Trophoblast cell (in vitro differentiated cells and primary cell): ENCODE results near the gene SYT5.

ENCODE experiments used
- DNase-seq, 2 donors: peaks; one replicate each; pipeline ENCODE4 v3.0.0-alpha.2; 2016
- H2AFZ ChIP-seq: 2 replicates; pipeline ENCODE4 v1.6.1; 2013; ENCODE audit warnings: low read length, moderate library complexity, mild to moderate bottlenecking; ENCODE audit not compliant: insufficient read depth, poor library complexity
- H2AK5ac ChIP-seq: 2 replicates; pipeline ENCODE4 v1.6.1; 2013; ENCODE audit warnings: mild to moderate bottlenecking, low read length
- H2BK120ac ChIP-seq: 2 replicates; pipeline ENCODE4 v1.6.1; 2013; ENCODE audit warnings: low read length, mild to moderate bottlenecking, moderate library complexity; ENCODE audit not compliant: insufficient read depth, poor library complexity
- H2BK12ac ChIP-seq: 2 replicates; pipeline ENCODE4 v1.6.1; 2013; ENCODE audit warnings: mild to moderate bottlenecking, low read length, moderate library complexity
- H2BK5ac ChIP-seq: 2 replicates; pipeline ENCODE4 v1.6.1; 2013; ENCODE audit warnings: low read length, low read depth, moderate library complexity, mild to moderate bottlenecking; ENCODE audit not compliant: poor library complexity
- H3K14ac ChIP-seq: 2 replicates; pipeline ENCODE4 v1.6.1; 2013; ENCODE audit warnings: mild to moderate bottlenecking, low read length
- H3K18ac ChIP-seq: 2 replicates; pipeline ENCODE4 v1.6.1; 2013; ENCODE audit warnings: mild to moderate bottlenecking, low read length
- H3K23ac ChIP-seq: 2 replicates; pipeline ENCODE4 v1.6.1; 2013; ENCODE audit warnings: low read length
- H3K27ac ChIP-seq: 2 replicates; pipeline ENCODE4 v1.5.1; 2013; ENCODE audit warnings: low read depth, mild to moderate bottlenecking, inconsistent platforms, low read length, moderate library complexity
- H3K27me3 ChIP-seq: 2 replicates; pipeline ENCODE4 v1.6.1; 2013; ENCODE audit warnings: inconsistent platforms, mild to moderate bottlenecking, low read length, moderate library complexity; ENCODE audit not compliant: insufficient read depth
- H3K36me3 ChIP-seq, 2 experiments: 1 replicate in 1 of 2; 2 replicates in 1 of 2; pipeline ENCODE4 v1.6.1; 2013; ENCODE audit warnings: low read length in 2 of 2, mild to moderate bottlenecking in 2 of 2, moderate library complexity in 1 of 2; ENCODE audit not compliant: insufficient read depth in 2 of 2, control insufficient read depth in 1 of 2
- H3K4ac ChIP-seq: 2 replicates; pipeline ENCODE4 v1.6.1; 2013; ENCODE audit warnings: low read depth, mild to moderate bottlenecking, low read length, moderate library complexity
- H3K4me1 ChIP-seq, 2 experiments: 1 replicate in 1 of 2; 2 replicates in 1 of 2; pipeline ENCODE4 v1.6.1; 2013; ENCODE audit warnings: low read length in 2 of 2, mild to moderate bottlenecking in 2 of 2, moderate library complexity in 1 of 2; ENCODE audit not compliant: insufficient read depth in 2 of 2, control insufficient read depth in 1 of 2
- H3K4me2 ChIP-seq: 2 replicates; pipeline ENCODE4 v1.6.1; 2013; ENCODE audit warnings: inconsistent platforms, mild to moderate bottlenecking, low read length, moderate library complexity
- H3K4me3 ChIP-seq: 2 replicates; pipeline ENCODE4 v1.5.1; 2013; ENCODE audit warnings: mild to moderate bottlenecking, low read depth, low read length, inconsistent platforms
- H3K79me1 ChIP-seq: one replicate; pipeline ENCODE4 v1.6.1; 2013; ENCODE audit warnings: low read length
- H3K79me2 ChIP-seq: 2 replicates; pipeline ENCODE4 v1.6.1; 2013; ENCODE audit warnings: low read length, mild to moderate bottlenecking; ENCODE audit not compliant: control insufficient read depth, insufficient read depth, poor library complexity
- H3K9ac ChIP-seq: 2 replicates; pipeline ENCODE4 v1.6.1; 2013; ENCODE audit warnings: mild to moderate bottlenecking, low read length
- H3K9me3 ChIP-seq: 2 replicates; pipeline ENCODE4 v1.6.1; 2013; ENCODE audit warnings: low read depth, mild to moderate bottlenecking, control low read depth, inconsistent platforms, low read length; ENCODE audit not compliant: insufficient read depth
- H4K12ac ChIP-seq: 2 replicates; pipeline ENCODE4 v1.6.1; 2013; ENCODE audit warnings: low read depth, mild to moderate bottlenecking, low read length, moderate library complexity
- H4K8ac ChIP-seq: 2 replicates; pipeline ENCODE4 v1.6.1; 2013; ENCODE audit warnings: low read depth, mild to moderate bottlenecking, low read length, moderate library complexity
- H4K91ac ChIP-seq: one replicate; pipeline ENCODE4 v1.6.1; 2013; ENCODE audit warnings: low read depth, mild to moderate bottlenecking, low read length, moderate library complexity
- WGBS: extraction: QIAGEN DNeasy Blood & Tissue Kit; methylation state at CpG from one replicate; pipeline ENCODE4 v1.1.7; 2013; ENCODE audit warnings: missing lambda C conversion rate; ENCODE audit not compliant: insufficient read length, insufficient coverage; ENCODE audit errors: extremely low coverage; 5-methylcytosine and 5-hydroxymethylcytosine counted together

SYT5 gene

GRCh38 chr19:55147545-55148251, 32.4 kb downstream of the SYT5 start:
- no peak overlapping the region for H4K8ac ChIP-seq
- no peak for DNase-seq
- no peaks in the 10 kb centered on the region for H3K36me3 ChIP-seq
- no peak overlapping the region for H3K4me2 ChIP-seq
- no peaks in the 10 kb centered on the region for H3K79me2 ChIP-seq
- H3K23ac ChIP-seq: no peak overlapping the region
- H2AK5ac ChIP-seq: no peak overlapping the region
- no peak overlapping the region for H2BK120ac ChIP-seq
- H3K27me3 ChIP-seq: no peaks in the 10 kb centered on the region
- H3K79me1 ChIP-seq: no peaks in the 10 kb centered on the region
- no peak overlapping the region for H3K9ac ChIP-seq
- peaks cover 2 to 9% of the 10 kb centered on the region in 2 experiments for H3K4me1 ChIP-seq
- H2BK12ac ChIP-seq: no peak overlapping the region
- no peak overlapping the region for H3K4me3 ChIP-seq
- H3K18ac ChIP-seq: no peak overlapping the region
- no peak overlapping the region for H4K12ac ChIP-seq
- H4K91ac ChIP-seq: no peak overlapping the region
- no peak overlapping the region for H2BK5ac ChIP-seq
- H3K14ac ChIP-seq: no peak overlapping the region
- no CpG with 5 or more reads among the region's 9 CpGs for WGBS
- H3K9me3 ChIP-seq: no peaks in the 10 kb centered on the region
- no peak overlapping the region for H3K4ac ChIP-seq
- H3K27ac ChIP-seq: no peak overlapping the region
- no peak overlapping the region for H2AFZ ChIP-seq

- no peak overlapping the region for H3K4me3 ChIP-seq
- no peak for DNase-seq
- no peak overlapping the region for H4K91ac ChIP-seq
- no peak overlapping the region for H3K18ac ChIP-seq
- peak overlapping the region; percentile 53 for H4K8ac ChIP-seq
- H3K14ac ChIP-seq: no peak overlapping the region
- H3K4me1 ChIP-seq: peaks cover 2 to 9% of the 10 kb centered on the region in 2 experiments
- H3K23ac ChIP-seq: no peak overlapping the region
- H3K36me3 ChIP-seq: no peaks in the 10 kb centered on the region
- peaks cover under 1% of the 10 kb centered on the region for H3K9me3 ChIP-seq
- no peak overlapping the region for H3K4ac ChIP-seq
- H3K27ac ChIP-seq: no peak overlapping the region
- no peak overlapping the region for H4K12ac ChIP-seq
- H3K79me2 ChIP-seq: no peaks in the 10 kb centered on the region
- no peak overlapping the region for H2BK120ac ChIP-seq
- H3K79me1 ChIP-seq: no peaks in the 10 kb centered on the region
- H3K27me3 ChIP-seq: no peaks in the 10 kb centered on the region
- no CpG with 5 or more reads among the region's 27 CpGs for WGBS
- H2AK5ac ChIP-seq: no peak overlapping the region
- peak overlapping the region; percentile 18 for H3K4me2 ChIP-seq
- H2BK5ac ChIP-seq: no peak overlapping the region
- H2AFZ ChIP-seq: peak overlapping the region; percentile 59
- H3K9ac ChIP-seq: no peak overlapping the region
- H2BK12ac ChIP-seq: no peak overlapping the region
Observed at GRCh38 chr19:55146705-55147273, 33.3 kb downstream of the SYT5 start.

GRCh38 chr19:55146078-55146704, 33.9 kb downstream of the SYT5 start:
- no peaks in the 10 kb centered on the region for H3K27me3 ChIP-seq
- H2AFZ ChIP-seq: peak overlapping the region; percentile 59
- H3K36me3 ChIP-seq: no peaks in the 10 kb centered on the region
- no peak overlapping the region for H3K14ac ChIP-seq
- no peaks in the 10 kb centered on the region for H3K79me1 ChIP-seq
- peak overlapping the region; percentile 18 for H3K4me2 ChIP-seq
- H3K4me3 ChIP-seq: no peak overlapping the region
- no peak overlapping the region for H4K12ac ChIP-seq
- no peak overlapping the region for H4K8ac ChIP-seq
- no peaks in the 10 kb centered on the region for H3K79me2 ChIP-seq
- H3K18ac ChIP-seq: no peak overlapping the region
- no peak overlapping the region for H2AK5ac ChIP-seq
- WGBS: no CpG with 5 or more reads among the region's 41 CpGs
- no peak overlapping the region for H4K91ac ChIP-seq
- no peak overlapping the region for H2BK120ac ChIP-seq
- H2BK5ac ChIP-seq: no peak overlapping the region
- H3K27ac ChIP-seq: no peak overlapping the region
- H3K9me3 ChIP-seq: peaks cover 1% of the 10 kb centered on the region
- H3K4me1 ChIP-seq: peaks cover 2 to 9% of the 10 kb centered on the region in 2 experiments
- no peak for DNase-seq
- no peak overlapping the region for H3K9ac ChIP-seq
- no peak overlapping the region for H3K23ac ChIP-seq
- no peak overlapping the region for H3K4ac ChIP-seq
- H2BK12ac ChIP-seq: no peak overlapping the region

GRCh38 chr19:55145232-55145631, 34.9 kb downstream of the SYT5 start:
- H3K27me3 ChIP-seq: no peaks in the 10 kb centered on the region
- H3K9ac ChIP-seq: no peak overlapping the region
- H3K36me3 ChIP-seq: no peaks in the 10 kb centered on the region
- H3K14ac ChIP-seq: no peak overlapping the region
- no peak overlapping the region for H3K18ac ChIP-seq
- no peak overlapping the region for H3K4me3 ChIP-seq
- no peak for DNase-seq
- H3K9me3 ChIP-seq: peaks cover 1% of the 10 kb centered on the region
- H3K23ac ChIP-seq: no peak overlapping the region
- H3K4me1 ChIP-seq: peaks cover 2 to 9% of the 10 kb centered on the region in 2 experiments
- H3K4me2 ChIP-seq: no peak overlapping the region
- no peak overlapping the region for H4K8ac ChIP-seq
- H3K79me1 ChIP-seq: no peaks in the 10 kb centered on the region
- no peak overlapping the region for H2BK120ac ChIP-seq
- H4K12ac ChIP-seq: no peak overlapping the region
- no peak overlapping the region for H2BK5ac ChIP-seq
- no peak overlapping the region for H4K91ac ChIP-seq
- H3K4ac ChIP-seq: no peak overlapping the region
- H3K27ac ChIP-seq: no peak overlapping the region
- H2BK12ac ChIP-seq: no peak overlapping the region
- no peaks in the 10 kb centered on the region for H3K79me2 ChIP-seq
- H2AK5ac ChIP-seq: no peak overlapping the region
- H2AFZ ChIP-seq: no peak overlapping the region
- no CpG with 5 or more reads among the region's 3 CpGs for WGBS
